ENCODE measurements around the gene DDX1.

The DDX1 gene

DNA sequence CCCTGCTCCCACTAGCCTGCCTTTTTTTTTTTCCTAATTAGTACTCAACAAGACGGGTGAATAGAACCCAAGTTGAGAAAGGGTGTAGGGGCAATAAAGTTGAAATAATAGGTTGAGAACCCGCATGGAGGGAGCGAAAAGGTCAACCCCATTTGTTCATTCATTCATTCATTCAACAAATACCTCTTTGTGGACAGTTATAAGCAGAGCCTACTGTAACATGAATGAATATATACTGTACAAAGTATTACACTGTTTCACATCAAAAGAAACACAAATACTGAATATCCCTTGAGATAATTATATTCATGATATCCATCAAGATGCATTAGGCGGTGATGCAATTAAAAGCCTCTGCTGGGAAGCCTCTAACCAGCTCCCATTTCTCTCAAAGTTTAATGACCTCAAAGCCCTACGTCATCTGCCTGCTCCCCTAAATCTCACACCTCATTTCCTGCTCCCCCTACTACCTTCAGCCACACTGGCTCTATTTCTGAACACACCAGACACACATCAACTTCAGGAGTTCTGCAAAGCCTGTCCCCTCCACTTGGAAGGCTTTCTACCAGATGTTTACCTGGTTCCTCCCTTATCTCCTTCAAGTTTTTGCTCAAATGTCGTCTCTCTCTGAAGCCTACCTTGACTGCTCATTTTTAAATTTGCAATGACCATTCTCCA, 29.2 kb upstream of the DDX1 start:
- no peak for DNase-seq

DNA sequence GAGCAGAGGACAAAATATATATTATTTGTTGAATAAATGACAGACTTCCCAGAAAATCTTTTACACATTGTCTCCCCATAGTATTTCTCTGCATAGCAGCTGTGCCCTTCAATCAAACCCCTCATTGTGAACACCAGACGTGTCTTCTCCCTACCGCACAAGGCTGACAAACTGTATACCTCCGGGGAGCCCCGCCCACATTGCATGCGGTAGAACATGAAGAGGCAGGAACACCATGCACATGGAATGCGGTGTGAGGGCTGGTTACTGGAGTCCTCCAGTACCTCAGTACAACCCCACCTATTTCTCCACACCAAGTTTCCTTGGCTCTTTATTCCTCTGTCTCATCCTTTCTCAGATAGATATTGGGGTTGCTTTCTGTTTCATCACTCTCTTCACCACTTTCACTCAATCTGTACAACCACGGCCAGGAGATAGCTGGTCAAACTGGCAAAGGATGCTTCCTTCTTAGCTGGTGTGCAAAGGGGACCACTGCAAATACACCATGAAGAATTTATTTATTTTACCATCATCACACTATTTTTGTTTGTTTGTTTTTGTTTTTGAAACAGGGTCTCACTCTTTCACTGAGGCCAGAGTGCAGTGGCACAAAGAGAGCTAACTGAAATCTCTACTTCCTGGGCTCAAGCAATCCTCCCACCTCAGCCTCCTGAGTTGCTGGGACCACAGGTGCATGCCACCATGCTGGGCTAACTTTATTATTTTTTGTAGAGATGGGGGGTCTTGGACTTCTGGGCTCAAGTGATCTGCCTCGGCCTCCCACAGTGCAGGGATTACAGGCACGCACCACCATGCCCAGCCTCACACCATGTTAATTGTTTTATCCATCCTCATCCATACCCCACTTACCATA, 28.2 kb upstream of the DDX1 start:
- no peak for DNase-seq

DNA sequence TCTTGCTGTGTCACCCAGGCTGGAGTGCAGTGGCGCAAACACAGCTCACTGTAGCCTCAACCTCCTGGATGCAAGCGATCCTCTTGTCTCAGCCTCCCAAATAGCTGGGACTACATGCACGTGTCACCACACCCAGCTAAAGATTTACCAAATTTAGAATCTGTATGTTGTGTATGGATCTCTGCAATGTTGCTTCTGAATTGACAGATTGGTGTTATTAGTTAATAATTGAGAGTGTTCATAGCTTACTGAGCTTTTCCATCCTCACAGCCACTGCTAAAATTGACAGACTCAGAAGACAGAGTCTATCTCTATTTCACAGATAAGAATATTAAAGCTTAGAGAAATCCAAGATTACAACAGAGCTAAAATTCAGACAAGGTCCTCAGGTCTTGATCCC, 26.3 kb upstream of the DDX1 start:
- DNase-seq = no peak

DNA sequence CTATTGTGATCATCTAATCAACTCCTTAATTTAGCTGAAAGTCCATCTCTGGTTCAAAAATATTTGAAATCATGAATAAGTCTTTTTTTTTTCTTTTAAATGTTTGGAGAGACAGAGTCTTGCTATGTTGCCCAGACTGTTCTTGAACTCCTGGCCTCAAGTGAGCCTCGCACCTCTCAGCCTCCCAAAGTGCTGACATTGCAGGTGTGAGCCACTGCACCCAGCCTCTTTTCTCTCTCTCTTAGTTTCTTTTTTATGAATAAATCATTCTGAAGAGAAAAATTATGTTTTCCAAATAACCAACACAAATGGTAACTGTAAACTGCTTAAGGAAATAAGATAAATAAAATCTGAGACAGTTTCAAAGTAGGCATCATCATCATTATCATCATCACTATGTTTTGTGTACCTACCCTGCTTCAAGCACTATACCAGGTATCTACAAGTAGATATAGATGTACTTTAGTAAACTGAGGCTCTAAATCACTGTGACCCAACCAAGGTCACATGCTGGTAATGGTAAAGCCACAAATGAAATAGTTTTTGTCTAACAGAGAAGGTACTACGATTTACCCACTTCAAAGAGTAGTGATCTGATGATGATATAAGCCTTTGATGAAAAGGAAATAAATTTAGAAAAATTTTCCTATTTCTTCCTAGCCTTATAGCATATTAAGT, 25.5 kb upstream of the DDX1 start:
- no peak for DNase-seq

DNA sequence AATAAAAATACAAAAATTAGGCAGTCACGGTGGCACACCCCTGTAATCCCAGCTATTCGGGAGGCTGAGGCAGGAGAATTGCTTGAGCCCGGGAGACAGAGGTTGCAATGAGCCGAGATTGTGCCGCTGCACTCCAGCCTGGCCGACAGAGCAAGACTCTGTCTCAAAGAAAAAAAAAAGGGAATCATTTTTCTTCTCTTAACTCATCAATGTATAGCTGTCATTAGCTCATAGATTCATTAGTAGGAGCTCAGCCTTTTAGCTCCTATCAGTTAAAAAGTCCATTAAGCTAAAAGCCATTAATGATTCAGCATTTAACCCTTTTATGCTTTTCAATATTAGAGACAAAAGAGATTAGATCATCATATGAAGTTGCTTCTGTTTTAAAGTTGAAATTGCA, 24.8 kb upstream of the DDX1 start:
- DNase-seq = no peak

DNA sequence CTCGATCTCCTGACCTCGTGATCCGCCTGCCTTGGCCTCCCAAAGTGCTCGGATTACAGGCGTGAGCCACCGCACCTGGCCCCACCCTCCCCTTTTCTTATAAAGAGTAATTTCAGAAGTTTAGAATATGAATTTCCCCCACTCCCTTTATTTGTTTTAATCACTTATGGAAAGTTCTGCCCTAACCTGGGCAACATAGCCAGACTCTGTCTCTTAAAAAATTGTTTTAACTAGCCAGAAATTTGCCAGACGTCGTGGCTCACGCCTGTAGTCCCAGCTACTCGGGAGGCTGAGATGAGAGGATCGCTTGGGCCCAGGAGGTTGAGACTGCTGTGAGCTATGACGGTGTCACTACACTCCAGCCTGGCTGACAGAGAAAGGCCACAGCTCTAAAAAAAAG, 22.8 kb upstream of the DDX1 start:
- DNase-seq = no peak

DNA sequence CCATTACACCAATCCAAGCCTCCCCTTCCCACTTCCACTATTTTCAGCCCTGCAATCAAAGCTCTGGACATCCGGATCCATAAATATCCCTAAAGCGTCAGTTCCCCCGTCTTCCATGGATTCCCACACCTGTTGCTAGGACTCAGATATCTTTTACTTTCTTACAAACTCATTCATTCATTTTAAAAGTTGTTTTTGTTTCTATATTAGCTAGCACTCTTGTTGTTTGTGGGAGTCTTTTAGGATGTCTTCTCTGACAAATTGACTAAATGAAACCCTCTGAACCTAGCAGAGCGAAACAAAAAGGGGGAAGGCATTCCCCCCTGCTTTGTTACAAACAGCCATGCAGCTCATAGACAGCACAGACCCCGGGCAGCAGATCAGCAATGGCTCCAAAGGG, 21.6 kb upstream of the DDX1 start:
- DNase-seq = no peak

DNA sequence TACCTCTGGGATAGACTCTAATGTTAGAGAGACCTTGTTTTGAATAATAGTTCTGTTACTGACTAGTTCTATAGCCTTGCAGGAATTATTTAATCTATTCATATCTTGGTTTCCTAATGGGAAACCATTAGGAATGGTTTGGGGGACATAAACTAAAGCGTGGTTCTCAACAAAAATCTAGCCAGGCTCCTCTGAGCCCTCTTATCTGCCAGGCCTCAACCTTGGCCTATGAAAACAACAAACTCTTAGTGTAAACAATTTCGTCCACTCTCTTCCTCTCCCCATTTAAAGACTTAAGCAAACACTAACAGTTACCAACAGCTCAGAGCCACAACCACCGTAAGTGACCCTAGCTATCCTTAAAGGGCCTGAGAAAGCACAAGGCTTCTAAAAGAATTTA, 19.9 kb upstream of the DDX1 start:
- DNase-seq = no peak

DNA sequence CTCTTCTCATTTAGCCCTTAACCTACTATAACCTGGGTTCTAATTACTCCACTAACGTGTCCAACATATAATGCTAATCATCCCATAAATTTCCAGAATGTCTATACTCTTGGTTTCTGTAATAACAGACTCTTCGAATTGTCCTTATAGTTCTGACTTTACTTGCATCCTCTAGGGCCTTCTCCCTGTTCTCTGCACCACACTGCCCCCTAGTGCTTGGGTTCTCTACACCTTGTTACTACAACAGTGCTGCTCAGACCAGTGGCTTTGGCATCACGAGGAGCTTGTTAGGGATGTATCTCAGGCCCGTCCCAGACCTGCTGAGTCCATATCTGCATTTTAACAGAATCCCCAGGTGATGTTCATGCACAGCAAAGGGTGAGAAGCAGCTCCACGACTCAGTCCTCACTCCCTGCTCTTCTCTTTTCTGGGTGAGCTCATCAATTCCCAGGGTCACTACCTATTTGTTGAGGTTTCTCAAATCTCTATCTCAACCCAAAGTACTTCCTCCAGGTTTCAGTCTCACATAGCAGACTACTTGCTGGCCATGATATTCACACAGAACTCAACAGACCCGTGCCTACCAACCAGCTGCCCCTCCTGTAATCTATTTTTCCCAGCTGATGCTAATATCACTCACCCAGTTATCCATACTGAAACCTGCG, 14.5 kb upstream of the DDX1 start:
- peak; percentile 74 to 95 (median 94) for DNase-seq

DNA sequence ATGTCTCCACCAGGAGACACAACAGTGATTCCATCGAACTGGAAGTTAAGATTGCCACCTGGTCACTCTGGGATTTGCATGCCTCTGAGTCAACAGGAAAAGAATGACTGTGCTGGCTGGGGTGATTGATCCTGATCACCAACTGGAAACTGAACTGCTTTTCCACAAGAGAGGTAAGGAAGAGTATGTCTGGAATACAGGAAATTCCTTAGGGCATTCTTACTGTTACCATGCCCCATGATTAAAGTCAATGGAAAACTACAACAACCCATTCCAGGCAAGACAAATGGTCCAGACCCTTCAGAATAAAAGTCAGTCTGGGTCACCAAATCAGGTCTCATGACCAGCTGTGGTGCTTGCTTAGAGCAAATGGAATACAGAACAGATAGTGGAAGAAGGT, 12.0 kb upstream of the DDX1 start:
- no peak for DNase-seq

DNA sequence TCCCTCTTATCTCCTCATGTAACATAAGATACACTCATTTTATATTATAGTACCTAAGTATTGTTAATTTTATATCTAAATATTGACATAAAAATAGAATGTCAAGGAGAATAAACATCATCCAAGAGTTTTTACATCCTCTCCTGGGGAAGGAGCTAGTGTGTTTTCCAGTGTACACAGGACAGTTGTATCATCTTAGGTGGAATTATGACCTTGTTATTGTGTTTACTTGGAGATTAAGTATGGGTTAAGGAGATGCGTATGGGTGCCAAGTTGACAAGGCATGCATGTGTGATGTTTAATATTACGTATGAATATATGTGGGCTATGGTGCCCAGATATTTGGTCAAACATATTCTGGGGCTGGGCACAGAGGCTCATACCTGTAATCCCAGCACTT, 11.2 kb upstream of the DDX1 start:
- DNase-seq = no peak

DNA sequence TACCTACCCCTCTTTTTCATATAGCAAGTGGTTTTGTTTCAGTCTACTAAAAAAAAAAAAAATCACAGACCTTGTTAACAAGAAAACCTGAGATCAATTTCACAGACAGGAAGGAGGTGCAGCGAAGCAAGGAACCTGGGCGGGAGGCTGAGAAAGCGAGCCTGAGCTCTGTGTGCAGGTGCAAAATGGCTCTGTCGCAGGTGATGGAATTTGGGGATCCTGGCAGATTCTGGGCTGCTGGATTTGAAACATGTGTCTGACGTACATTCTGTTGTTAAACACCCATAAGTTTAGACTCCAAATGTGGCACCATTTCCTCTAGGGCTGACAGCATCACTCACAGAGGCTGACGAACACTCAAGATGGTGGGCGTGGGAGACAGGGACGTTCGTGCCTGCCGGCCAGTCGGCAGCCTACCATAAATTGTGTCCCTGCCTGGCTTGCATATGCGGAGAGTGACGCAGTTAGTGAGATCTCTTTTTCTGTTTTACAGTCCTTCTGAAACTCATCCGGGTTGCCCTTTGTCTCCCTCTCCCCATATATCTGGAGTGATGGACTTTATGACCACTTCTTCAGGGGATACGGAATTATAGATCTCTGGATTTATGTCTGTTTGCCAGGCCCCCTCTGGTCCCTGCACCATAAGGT, 8.8 kb upstream of the DDX1 start:
- DNase-seq = no peak

DNA sequence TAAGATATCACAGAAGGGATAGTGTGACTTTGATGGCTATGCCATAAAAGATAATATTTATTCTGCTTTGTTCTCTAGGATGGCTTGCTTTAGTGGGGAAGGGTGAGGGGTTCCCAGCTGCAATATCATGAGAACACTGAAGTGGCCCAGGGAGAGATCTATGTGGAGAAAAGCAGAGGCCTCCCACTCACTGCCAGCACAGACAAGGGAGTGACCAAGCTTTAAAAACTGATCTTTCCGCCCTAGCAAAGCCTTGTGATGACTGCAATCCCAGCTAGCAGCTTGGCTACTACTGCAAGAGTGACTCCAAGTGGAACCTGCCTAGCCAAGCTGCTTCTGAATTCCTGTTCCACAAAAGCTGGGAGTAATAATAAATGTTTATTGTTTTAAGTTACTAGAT, 7.8 kb upstream of the DDX1 start:
- DNase-seq = no peak

DNA sequence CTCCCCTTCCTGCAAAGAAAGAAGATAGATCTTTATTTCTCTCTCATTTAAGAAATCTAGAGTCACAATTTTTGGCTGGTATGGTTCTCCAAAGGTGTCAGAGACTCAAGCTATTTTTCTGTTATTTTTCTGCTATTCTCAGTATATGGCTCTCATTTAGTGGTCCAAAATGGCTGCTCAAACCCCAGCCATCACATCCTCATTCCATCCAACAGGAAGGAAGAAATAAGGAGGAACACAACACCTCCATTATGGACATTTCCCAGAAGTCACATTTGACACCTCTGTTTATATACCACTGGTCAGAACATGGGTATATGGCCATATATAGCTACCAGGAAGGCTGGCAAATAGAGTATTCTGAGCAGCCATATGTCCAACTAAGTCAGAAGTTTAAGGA, 7.4 kb upstream of the DDX1 start:
- DNase-seq = no peak

DNA sequence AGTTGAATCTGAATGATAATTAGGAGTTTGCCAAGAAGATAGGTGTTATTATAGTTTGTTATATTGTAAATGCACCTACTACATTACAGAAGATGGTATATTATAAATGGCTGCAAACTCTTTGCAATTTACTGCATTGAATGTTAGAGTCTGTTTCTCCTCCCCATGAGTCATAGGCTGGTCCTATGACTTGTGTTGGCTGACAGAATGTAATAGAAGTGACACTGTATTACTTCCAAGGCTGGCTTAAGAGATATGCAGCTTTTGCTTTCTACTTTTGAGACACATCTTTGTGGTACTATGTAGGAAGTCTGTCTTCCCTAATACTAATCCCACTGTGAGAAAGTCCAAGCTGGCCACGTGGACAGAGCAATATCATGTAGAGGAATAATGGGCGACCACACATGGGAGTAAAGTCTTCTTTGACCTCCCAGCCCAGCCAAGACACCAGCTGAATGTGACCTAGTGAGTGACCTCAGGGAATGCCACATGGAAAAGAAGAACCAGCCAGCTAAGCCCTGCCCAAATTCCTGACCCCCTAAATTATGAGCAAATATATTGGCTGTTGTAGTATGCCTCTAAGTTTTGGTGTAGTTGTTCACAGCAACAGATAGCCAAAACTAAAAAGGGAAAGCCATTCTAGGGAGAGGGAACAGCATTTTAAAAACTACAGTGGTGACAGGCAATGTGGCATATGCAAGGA, 6.8 kb upstream of the DDX1 start:
- DNase-seq = no peak

DNA sequence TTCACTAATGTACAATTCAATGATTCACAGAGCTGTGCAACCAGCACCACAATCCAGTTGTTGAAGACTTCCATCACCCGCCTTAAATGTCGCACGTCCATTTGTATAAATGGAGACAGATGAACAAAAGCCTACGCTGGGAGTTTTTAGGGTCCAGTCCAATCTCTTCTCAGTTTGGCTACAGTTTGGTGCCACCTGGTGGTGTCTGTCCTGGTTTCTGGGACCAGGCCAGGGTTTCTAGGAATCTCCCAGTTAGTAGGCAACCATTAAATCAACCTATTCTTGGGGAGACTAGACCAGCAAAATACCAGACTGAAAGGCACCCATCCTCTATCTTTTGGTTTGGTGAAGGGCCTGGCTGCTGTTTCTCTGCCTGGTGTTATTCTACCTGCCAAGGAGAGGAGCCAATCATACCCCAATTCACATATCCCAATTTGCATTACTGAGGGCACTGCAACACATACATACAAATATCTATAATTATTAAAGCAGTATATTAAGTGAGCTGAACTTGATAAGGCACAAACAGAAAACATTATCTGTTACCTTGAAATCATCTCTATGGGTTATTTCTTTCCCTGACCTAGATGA, 3.2 kb upstream of the DDX1 start:
- peak; percentile 63 to 82 (median 80) for DNase-seq

DNA sequence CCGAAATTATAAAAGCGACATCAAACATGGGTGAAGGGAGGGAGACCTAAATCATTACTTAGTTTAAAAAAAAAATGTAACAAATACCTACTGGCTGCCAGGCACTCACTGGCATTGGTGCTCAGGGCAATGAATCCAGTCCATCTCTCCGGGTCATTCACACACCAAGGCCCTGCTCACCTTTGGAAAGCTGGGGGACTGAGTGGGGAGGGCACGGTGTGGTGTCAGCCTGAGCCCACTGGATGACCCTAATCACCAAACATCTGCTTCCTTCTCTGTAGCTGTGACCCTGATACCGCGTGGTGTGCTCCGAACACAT, 336 bp upstream of the DDX1 start:
- no peak for DNase-seq

DNA sequence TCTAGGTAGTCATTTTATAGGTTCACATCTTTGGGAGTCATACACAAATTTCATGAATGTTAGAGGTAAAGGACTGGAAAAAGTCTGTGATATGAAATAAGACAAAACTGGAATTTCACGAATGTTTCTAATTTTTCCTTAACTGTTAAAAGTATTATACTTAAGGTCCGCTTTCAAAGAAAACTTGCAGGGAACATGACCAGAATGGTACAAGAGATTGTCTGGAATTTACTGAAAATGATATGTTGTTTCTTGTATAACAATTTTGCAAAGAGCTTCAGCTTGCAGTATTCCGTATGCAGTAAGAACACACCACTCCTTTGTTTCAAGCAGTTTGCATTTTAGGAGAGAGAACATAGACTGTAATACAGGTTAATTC, 1.6 kb downstream of the DDX1 start:
- DNase-seq = no peak

DNA sequence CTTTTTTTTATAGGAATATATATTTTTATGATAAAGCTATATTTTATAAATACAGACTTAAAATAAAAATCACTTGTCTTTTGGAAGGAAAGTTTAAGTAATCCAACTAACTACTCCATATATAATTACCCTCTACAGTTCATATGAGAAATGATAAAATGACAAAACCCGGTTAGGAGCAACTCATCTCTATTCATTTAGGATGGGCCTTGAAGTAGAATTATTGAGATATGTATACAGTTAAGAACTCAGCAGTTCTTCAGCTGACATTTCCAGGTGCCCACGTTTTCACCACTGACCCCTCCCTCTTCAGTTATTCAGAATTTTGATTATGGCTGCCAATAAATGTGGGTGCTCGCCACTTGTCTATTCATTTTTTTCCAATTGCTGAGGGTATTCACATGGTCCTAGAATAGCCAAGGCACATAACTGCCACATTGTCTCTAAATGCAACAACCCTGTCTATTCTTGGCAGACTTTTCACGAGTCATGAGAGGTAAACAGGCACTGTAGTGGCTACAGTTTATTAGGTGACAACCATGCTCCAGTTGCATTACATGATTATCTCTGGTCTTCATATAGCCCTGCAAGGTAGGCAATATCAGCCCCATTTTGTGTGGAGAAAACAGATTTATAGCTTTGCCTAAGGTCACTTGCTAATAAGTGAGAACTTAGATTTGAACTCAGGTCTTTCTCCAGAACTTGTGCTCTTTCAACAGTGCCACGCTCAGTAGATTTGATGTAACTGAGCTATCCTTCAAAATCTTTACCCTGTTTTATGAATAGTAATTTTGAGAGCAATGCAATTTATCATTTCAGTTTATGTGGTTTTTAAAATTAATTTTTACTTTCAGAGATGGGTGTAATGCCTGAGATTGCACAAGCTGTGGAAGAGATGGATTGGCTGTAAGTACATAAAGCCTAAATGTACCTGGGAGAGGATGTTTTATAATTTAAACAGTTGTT, 2.9 kb downstream of the DDX1 start:
- DNase-seq = no peak

DNA sequence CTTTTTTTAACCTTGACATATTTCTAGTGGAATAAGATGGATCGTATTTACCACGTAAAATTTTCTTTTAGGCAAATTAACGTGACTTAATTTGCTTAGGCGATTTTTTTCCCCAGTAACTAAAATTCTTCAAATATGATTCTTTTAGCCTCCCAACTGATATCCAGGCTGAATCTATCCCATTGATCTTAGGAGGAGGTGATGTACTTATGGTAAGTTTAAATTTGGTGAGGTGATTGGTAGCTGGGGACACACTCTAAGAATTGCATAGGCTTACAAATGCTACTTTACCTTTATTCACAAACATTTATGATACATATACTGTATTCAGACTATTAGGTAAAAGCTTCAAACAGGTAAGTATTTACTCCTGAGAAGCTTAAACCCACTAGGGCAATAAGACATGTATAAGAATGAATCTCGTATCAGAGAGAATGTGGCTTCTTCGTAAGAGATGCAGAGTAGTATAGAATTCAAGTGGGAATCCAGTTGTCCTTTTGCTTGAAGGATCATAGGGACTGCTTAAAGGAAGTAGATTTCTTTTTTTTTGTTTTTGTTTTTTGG, 3.8 kb downstream of the DDX1 start:
- DNase-seq = no peak

DNA sequence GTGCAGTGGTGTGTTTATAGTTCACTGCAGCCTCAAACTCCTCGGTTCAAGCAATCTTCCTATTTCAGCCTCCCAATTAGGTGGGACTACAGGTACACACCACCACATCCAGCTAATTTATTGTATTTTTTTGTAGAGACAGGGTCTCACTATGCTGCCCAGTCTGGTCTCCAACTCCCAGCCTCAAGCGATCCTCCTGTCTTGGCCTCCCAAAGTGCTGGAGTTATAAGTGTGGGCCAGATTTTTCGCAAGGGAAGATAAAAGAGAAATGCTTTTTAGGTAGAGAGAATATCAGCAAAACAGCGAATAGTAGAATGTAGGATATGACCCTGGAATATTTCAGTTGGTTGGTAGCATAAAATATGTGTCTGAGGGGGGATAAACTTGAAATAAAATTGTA, 4.3 kb downstream of the DDX1 start:
- no peak for DNase-seq

All from NCI-H1417 (cell line).